ENCODE results near the gene NBEAL2. TPM values are rescaled to one million over a fixed set of nuclear protein-coding genes. Genes with fewer than 3 reads are reported as not detected.

Gene NBEAL2
- total RNA-seq, 2 donors from 2014 or later, result 25.8 to 53.5 TPM

- no peaks in the 10 kb centered on the region for H3K9me3 ChIP-seq
- intact Hi-C loops (cut with DNase I), result no loop called here
- H3K27me3 ChIP-seq (replicated peaks; ENCODE audit: insufficient read depth), result no peaks in the 10 kb centered on the region
- 56% methylated on average over 9 of the region's 9 CpGs for WGBS
- no peak overlapping the region for H3K4me3 ChIP-seq
- no peaks in the 10 kb centered on the region for H3K4me1 ChIP-seq (replicated peaks)
- TF ChIP-seq CTCF (IDR thresholded peaks at IDR 0.05) (no peak), POLR2AphosphoS5 (IDR thresholded peaks at IDR 0.05) (no peak), POLR2A (IDR thresholded peaks at IDR 0.05) (no peak)
- no peak for DNase-seq (ENCODE audit: low spot score)
- H3K27ac ChIP-seq, result no peak overlapping the region
- H3K36me3 ChIP-seq, result no peaks in the 10 kb centered on the region
Measured at GRCh38 chr3:46968783-46969428, 10.6 kb upstream of the NBEAL2 start.

GRCh38 chr3:46970391-46971091 lies 8.9 kb upstream of the NBEAL2 start:
- Histone ChIP-seq H3K36me3 (no peaks in the 10 kb centered on the region), H3K27me3 (replicated peaks; ENCODE audit: insufficient read depth) (no peaks in the 10 kb centered on the region), H3K27ac (no peak overlapping the region), H3K4me3 (no peak overlapping the region), H3K9me3 (no peaks in the 10 kb centered on the region), H3K4me1 (replicated peaks) (no peaks in the 10 kb centered on the region)
- DNase-seq (ENCODE audit: low spot score), result no peak
- 24% methylated on average over 3 of the region's 3 CpGs for WGBS
- intact Hi-C loops (cut with DNase I), result no loop called here
- TF ChIP-seq POLR2AphosphoS5 (IDR thresholded peaks at IDR 0.05), result no peak
- no peak for TF ChIP-seq CTCF (IDR thresholded peaks at IDR 0.05)
- TF ChIP-seq POLR2A (IDR thresholded peaks at IDR 0.05), result no peak

- intact Hi-C loops (cut with DNase I), result no loop called here
- no peak for DNase-seq (ENCODE audit: low spot score)
- TF ChIP-seq POLR2A (IDR thresholded peaks at IDR 0.05), result no peak
- no peak for TF ChIP-seq POLR2AphosphoS5 (IDR thresholded peaks at IDR 0.05)
- TF ChIP-seq CTCF (IDR thresholded peaks at IDR 0.05), result no peak
- H3K36me3 ChIP-seq, result no peaks in the 10 kb centered on the region
- no peaks in the 10 kb centered on the region for H3K27me3 ChIP-seq (replicated peaks; ENCODE audit: insufficient read depth)
- no peaks in the 10 kb centered on the region for H3K9me3 ChIP-seq
- H3K4me1 ChIP-seq (replicated peaks), result no peaks in the 10 kb centered on the region
- no peak overlapping the region for H3K27ac ChIP-seq
- WGBS, result 53% methylated on average over 6 of the region's 6 CpGs
- H3K4me3 ChIP-seq, result no peak overlapping the region
Measured at GRCh38 chr3:46971151-46971550, 8.3 kb upstream of the NBEAL2 start.

GRCh38 chr3:46971742-46972141 lies 7.7 kb upstream of the NBEAL2 start:
- Histone ChIP-seq H3K27ac (no peak overlapping the region), H3K9me3 (no peaks in the 10 kb centered on the region), H3K4me1 (replicated peaks) (no peaks in the 10 kb centered on the region), H3K36me3 (no peaks in the 10 kb centered on the region), H3K4me3 (no peak overlapping the region), H3K27me3 (replicated peaks; ENCODE audit: insufficient read depth) (no peaks in the 10 kb centered on the region)
- intact Hi-C loops (cut with DNase I), result no loop called here
- DNase-seq (ENCODE audit: low spot score), result no peak
- WGBS, result 93% methylated on average over 1 of the region's 1 CpG
- TF ChIP-seq POLR2AphosphoS5 (IDR thresholded peaks at IDR 0.05) (no peak), POLR2A (IDR thresholded peaks at IDR 0.05) (no peak), CTCF (IDR thresholded peaks at IDR 0.05) (no peak)

GRCh38 chr3:46972396-46972795 lies 7.1 kb upstream of the NBEAL2 start:
- Histone ChIP-seq H3K4me3 (no peak overlapping the region), H3K27me3 (replicated peaks; ENCODE audit: insufficient read depth) (no peaks in the 10 kb centered on the region), H3K9me3 (no peaks in the 10 kb centered on the region), H3K27ac (no peak overlapping the region), H3K4me1 (replicated peaks) (no peaks in the 10 kb centered on the region), H3K36me3 (no peaks in the 10 kb centered on the region)
- no peak for DNase-seq (ENCODE audit: low spot score)
- WGBS, result 90% methylated on average over 2 of the region's 2 CpGs
- intact Hi-C loops (cut with DNase I), result no loop called here
- TF ChIP-seq CTCF (IDR thresholded peaks at IDR 0.05) (no peak), POLR2A (IDR thresholded peaks at IDR 0.05) (no peak)
